Endothelial cell of umbilical vein (primary cell): ENCODE data around the gene PLEKHD1. TPM values are rescaled to one million over a fixed set of nuclear protein-coding genes. Genes with fewer than 3 reads are reported as not detected.

Source experiments
- BruUV-seq: library from RNA; stranded (reverse); fragments of 400-500 nt; replicated peaks from 2 replicates; lab custom pipeline; 2021; lab: Mats Ljungman, UMichigan
- CTCF ChIA-PET: fragments of 300-600, 350-600 bp; sonication (Branson Sonifier 250); formaldehyde crosslinking; loops from one replicate; lab custom pipeline; 2021; ENCODE audit warnings: antibody characterized with exemption, inconsistent platforms; lab: Charles Lee
- POLR2A ChIA-PET: fragments of 300-600, 350-600 bp; sonication (Branson Sonifier 250); formaldehyde crosslinking; loops from one replicate; lab custom pipeline; 2021; ENCODE audit warnings: antibody characterized with exemption, inconsistent platforms; lab: Charles Lee
- DNase-seq: peaks from one replicate; pipeline ENCODE4 v3.0.0-alpha.2; 2011; ENCODE audit warnings: low read depth, low spot score
- FAIRE-seq: peaks from 2 replicates; lab custom pipeline; 2011; peaks lifted over from hg19 to GRCh38; lab: Jason Lieb, UNC
- H2AFZ ChIP-seq: 2 replicates; pipeline ENCODE4 v1.6.0; 2012; ENCODE audit warnings: low read depth, low read length, control low read depth, inconsistent platforms
- H3K27ac ChIP-seq: 2 replicates; pipeline ENCODE4 v1.5.1; 2011; ENCODE audit warnings: low read depth, mild to moderate bottlenecking, control low read depth, low read length, moderate library complexity; ENCODE audit not compliant: insufficient read depth
- H3K27me3 ChIP-seq, 2 experiments: 2 replicates each; pipeline versions ENCODE4 v1.6.0 to v1.6.1; 2011; ENCODE audit warnings: low read length in 2 of 2, mixed read lengths in 1 of 2; ENCODE audit not compliant: control insufficient read depth in 2 of 2, insufficient read depth in 2 of 2
- H3K36me3 ChIP-seq, 2 experiments: 2 replicates in 1 of 2; 3 replicates in 1 of 2; pipeline ENCODE4 v1.5.1; 2011; ENCODE audit warnings: low read length in 2 of 2, mild to moderate bottlenecking in 1 of 2, moderate library complexity in 1 of 2; ENCODE audit not compliant: control insufficient read depth in 2 of 2, insufficient read depth in 2 of 2; ENCODE audit errors: extremely low read depth in 1 of 2
- H3K4me1 ChIP-seq: 3 replicates; pipeline ENCODE4 v1.5.1; 2011; ENCODE audit warnings: mild to moderate bottlenecking, low read length; ENCODE audit not compliant: control insufficient read depth, insufficient read depth; ENCODE audit errors: extremely low read depth
- H3K4me2 ChIP-seq: 2 replicates; pipeline ENCODE4 v1.6.1; 2011; ENCODE audit warnings: low read length, control low read depth, mixed read lengths; ENCODE audit not compliant: insufficient read depth
- H3K4me3 ChIP-seq, 3 experiments: fragments of 200-600 bp in 1 of 3; sonication (generic), shearing (Covaris generic) in 1 of 3; replicated peaks in 1 of 3; 2 replicates each; pipeline ENCODE4 v1.5.1; 2011 to 2016; ENCODE audit warnings: control low read depth in 3 of 3, low read length in 3 of 3, mild to moderate bottlenecking in 2 of 3, inconsistent platforms in 1 of 3, low read depth in 1 of 3, moderate library complexity in 1 of 3; ENCODE audit not compliant: insufficient read depth in 1 of 3
- H3K79me2 ChIP-seq: 2 replicates; pipeline ENCODE4 v1.6.0; 2012; ENCODE audit warnings: low read length, inconsistent platforms; ENCODE audit not compliant: control insufficient read depth, insufficient read depth
- H3K9ac ChIP-seq: replicated peaks from 2 replicates; pipeline ENCODE3; 2011; ENCODE audit warnings: low read length, control low read depth; ENCODE audit not compliant: insufficient read depth; ENCODE audit errors: extremely low read depth
- H3K9me1 ChIP-seq: replicated peaks from 3 replicates; pipeline ENCODE4 v1.6.0; 2011; ENCODE audit warnings: mild to moderate bottlenecking, low read length; ENCODE audit not compliant: control insufficient read depth, insufficient read depth; ENCODE audit errors: extremely low read depth
- H3K9me3 ChIP-seq: replicated peaks from 2 replicates; pipeline ENCODE4 v1.5.1; 2012; ENCODE audit warnings: low read length, inconsistent platforms; ENCODE audit not compliant: control insufficient read depth, insufficient read depth
- H4K20me1 ChIP-seq: replicated peaks from 2 replicates; pipeline ENCODE3; 2011; ENCODE audit warnings: mild to moderate bottlenecking, low read length; ENCODE audit not compliant: control insufficient read depth, insufficient read depth; ENCODE audit errors: extremely low read depth
- EZH2 ChIP-seq: IDR thresholded peaks from 2 replicates; pipeline ENCODE4 v1.6.1; 2012; ENCODE audit warnings: borderline replicate concordance, low read depth, mild to moderate bottlenecking, moderate library complexity, low read length, inconsistent platforms; ENCODE audit not compliant: severe bottlenecking
- FOS ChIP-seq: IDR thresholded peaks from 2 replicates; pipeline ENCODE4 v1.6.1; 2011; ENCODE audit warnings: mild to moderate bottlenecking, low read length, moderate library complexity, borderline replicate concordance; ENCODE audit not compliant: insufficient read depth
- GATA2 ChIP-seq: IDR thresholded peaks from 2 replicates; pipeline ENCODE4 v1.7.0; 2011; ENCODE audit warnings: low read depth, mild to moderate bottlenecking, moderate library complexity, mixed read lengths, low read length; ENCODE audit not compliant: insufficient read length, insufficient read depth
- JUN ChIP-seq: IDR thresholded peaks from 2 replicates; pipeline ENCODE4 v1.6.1; 2011; ENCODE audit warnings: borderline replicate concordance, low read depth; ENCODE audit not compliant: insufficient read length, insufficient read depth
- MYC ChIP-seq: IDR thresholded peaks from one replicate; pipeline ENCODE4 v1.6.1; 2011; ENCODE audit warnings: mild to moderate bottlenecking, low read depth, low read length
- POLR2A ChIP-seq: IDR thresholded peaks from 2 replicates; pipeline ENCODE4 v1.6.1; 2012; ENCODE audit warnings: low read depth, mild to moderate bottlenecking, control low read depth, low read length
- POLR2AphosphoS5 ChIP-seq: IDR thresholded peaks from 2 replicates; pipeline ENCODE4 v1.6.1; 2012; ENCODE audit warnings: low read depth, mild to moderate bottlenecking, control low read depth, low read length, moderate library complexity; ENCODE audit not compliant: insufficient read depth
- dilution Hi-C: fragments of 300-500 bp; cut with MboI; formaldehyde crosslinking; loops from one replicate; pipeline ENCODE4 v1.15.0; 2019; ENCODE audit warnings: low sequenced_read_pairs; ENCODE audit not compliant: extremely low pct_ligation_motif_present
- intact Hi-C: fragments of 100-400 bp; cut with micrococcal nuclease; formaldehyde crosslinking; loops from one replicate; pipeline ENCODE4 v1.10.0; 2022
- polyA plus RNA-seq, 4 experiments: library from polyadenylated mRNA; depleted of rRNA in 3 of 4; stranded (reverse) in 3 of 4; unstranded in 1 of 4; fragments of >200 nt; gene quantifications; 2 replicates each; pipeline versions ENCODE4 v1.2.1 to v1.2.3, GENCODE V29; 2011 to 2012; ENCODE audit warnings: missing spikeins in 1 of 4
- total RNA-seq: library from RNA; stranded (reverse); gene quantifications from 2 replicates; pipeline ENCODE4 v1.2.3, GENCODE V29; 2021
- TF ChIP-seq, protein P1 (sequence below), 2 donors: IDR thresholded peaks; 1 replicate in 1 of 2; 2 replicates in 1 of 2; pipeline ENCODE4 v1.5.1; 2011; ENCODE audit warnings: low read length in 2 of 2, mild to moderate bottlenecking in 2 of 2, moderate library complexity in 2 of 2, control low read depth in 1 of 2, inconsistent platforms in 1 of 2, low read depth in 1 of 2; ENCODE audit not compliant: insufficient read depth in 1 of 2; ENCODE audit errors: extremely low read depth in 1 of 2
- TF ChIP-seq, protein P2 (sequence below): IDR thresholded peaks from 2 replicates; pipeline ENCODE4 v1.6.1; 2011; ENCODE audit not compliant: insufficient read depth, insufficient read length

PLEKHD1 gene
- total and polyA plus RNA-seq, 2 donors (not counting 3 experiments of a cell fraction or from before 2014, with no cell fraction given): 0.01 TPM; not detected in 1

DNA sequence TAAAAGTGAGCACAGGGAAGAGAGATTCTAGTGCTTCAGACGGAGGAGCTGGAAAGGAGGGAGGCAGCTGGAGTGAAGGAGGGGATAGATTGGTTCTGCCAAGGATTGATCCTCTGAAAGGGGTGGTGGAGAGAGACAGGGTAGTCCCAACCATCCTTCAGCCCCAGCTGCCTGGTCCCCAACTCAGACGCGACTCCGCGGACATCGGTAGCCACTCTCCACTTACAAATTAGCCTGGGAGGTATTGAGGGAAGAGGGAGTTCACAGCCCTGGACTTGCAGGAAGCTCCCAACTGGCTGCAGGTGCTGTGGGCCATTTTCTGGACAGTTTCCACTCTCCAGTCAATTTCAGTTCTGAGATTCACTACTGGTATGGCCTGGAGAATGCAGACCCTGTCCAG, 1.2 kb downstream of the PLEKHD1 start:
- Histone ChIP-seq H3K4me2 (no peak overlapping the region), H3K9ac (no peak overlapping the region), H3K9me3 (no peaks in the 10 kb centered on the region), H2AFZ (no peak overlapping the region), H3K36me3 (no peaks in the 10 kb centered on the region), H4K20me1 (no peaks in the 10 kb centered on the region), H3K4me3 (no peak overlapping the region), H3K27me3 (peaks cover 45 to 47% of the 10 kb centered on the region in 2 experiments), H3K27ac (no peak overlapping the region), H3K4me1 (no peaks in the 10 kb centered on the region), H3K9me1 (no peaks in the 10 kb centered on the region), H3K79me2 (no peaks in the 10 kb centered on the region)
- dilution Hi-C loops: no loop called here
- CTCF ChIA-PET: interaction anchor here (1.5 kb wide), 1 partner anchor 10 kb away, joined by 3 read pairs; no protein-coding TSS in a partner anchor
- no peak for DNase-seq
- intact Hi-C loops: no loop called here
- FAIRE-seq: no peak
- TF ChIP-seq MYC (no peak), EZH2 (no peak), JUN (no peak), POLR2A (no peak), FOS (no peak), POLR2AphosphoS5 (no peak), GATA2 (no peak)
- TF ChIP-seq, protein P1, sequence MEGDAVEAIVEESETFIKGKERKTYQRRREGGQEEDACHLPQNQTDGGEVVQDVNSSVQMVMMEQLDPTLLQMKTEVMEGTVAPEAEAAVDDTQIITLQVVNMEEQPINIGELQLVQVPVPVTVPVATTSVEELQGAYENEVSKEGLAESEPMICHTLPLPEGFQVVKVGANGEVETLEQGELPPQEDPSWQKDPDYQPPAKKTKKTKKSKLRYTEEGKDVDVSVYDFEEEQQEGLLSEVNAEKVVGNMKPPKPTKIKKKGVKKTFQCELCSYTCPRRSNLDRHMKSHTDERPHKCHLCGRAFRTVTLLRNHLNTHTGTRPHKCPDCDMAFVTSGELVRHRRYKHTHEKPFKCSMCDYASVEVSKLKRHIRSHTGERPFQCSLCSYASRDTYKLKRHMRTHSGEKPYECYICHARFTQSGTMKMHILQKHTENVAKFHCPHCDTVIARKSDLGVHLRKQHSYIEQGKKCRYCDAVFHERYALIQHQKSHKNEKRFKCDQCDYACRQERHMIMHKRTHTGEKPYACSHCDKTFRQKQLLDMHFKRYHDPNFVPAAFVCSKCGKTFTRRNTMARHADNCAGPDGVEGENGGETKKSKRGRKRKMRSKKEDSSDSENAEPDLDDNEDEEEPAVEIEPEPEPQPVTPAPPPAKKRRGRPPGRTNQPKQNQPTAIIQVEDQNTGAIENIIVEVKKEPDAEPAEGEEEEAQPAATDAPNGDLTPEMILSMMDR (IDR thresholded peaks at IDR 0.05; ENCODE audit: extremely low read depth in 1 of 2, insufficient read depth in 1 of 2, low read depth in 1 of 2, low read length in 2 of 2): no peak
- TF ChIP-seq, protein P2, sequence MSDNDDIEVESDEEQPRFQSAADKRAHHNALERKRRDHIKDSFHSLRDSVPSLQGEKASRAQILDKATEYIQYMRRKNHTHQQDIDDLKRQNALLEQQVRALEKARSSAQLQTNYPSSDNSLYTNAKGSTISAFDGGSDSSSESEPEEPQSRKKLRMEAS: no peak
- no TSS peak for BruUV-seq
- POLR2A ChIA-PET: no interaction called here
